ENCODE measurements around the gene NPM3.

DNA sequence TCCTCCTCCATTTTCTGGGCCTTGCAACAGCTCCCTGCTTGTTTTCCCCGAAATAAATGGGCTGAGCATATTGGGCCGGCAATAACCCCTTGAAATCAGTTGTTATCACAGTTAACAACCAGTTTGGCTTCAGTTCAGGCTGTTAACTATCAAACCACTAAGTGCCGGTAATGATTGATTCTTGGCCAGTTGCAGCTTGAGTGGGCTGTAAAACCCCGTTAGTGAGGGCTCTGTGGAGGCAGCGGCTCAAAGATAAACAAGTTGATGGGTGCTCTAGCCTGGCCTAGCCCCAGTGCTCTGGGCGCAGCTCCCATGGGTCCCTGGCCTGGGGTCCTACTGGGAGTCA, 15.7 kb downstream of the NPM3 start:
- TF ChIP-seq, protein P1, sequence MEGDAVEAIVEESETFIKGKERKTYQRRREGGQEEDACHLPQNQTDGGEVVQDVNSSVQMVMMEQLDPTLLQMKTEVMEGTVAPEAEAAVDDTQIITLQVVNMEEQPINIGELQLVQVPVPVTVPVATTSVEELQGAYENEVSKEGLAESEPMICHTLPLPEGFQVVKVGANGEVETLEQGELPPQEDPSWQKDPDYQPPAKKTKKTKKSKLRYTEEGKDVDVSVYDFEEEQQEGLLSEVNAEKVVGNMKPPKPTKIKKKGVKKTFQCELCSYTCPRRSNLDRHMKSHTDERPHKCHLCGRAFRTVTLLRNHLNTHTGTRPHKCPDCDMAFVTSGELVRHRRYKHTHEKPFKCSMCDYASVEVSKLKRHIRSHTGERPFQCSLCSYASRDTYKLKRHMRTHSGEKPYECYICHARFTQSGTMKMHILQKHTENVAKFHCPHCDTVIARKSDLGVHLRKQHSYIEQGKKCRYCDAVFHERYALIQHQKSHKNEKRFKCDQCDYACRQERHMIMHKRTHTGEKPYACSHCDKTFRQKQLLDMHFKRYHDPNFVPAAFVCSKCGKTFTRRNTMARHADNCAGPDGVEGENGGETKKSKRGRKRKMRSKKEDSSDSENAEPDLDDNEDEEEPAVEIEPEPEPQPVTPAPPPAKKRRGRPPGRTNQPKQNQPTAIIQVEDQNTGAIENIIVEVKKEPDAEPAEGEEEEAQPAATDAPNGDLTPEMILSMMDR (IDR thresholded peaks at IDR 0.05; ENCODE audit: low read depth, low read length) = no peak
- TF ChIP-seq EZH2phosphoT487 (IDR thresholded peaks at IDR 0.05; ENCODE audit: low read depth) = no peak

All from OCI-LY3 (cell line).